ENCODE measurements around the gene ELP4. TPM values are rescaled to one million over a fixed set of nuclear protein-coding genes. Genes with fewer than 3 reads are reported as not detected.
A peak's percentile ranks its signal among the peaks of the same experiment; 100 is the strongest.

Gene ELP4
- polyA plus RNA-seq, 3 donors = 6.0 to 17.8 (median 16.4) TPM

- Histone ChIP-seq H3K27me3 (ENCODE audit: control insufficient read depth in 2 of 2, insufficient read depth in 2 of 2, low read length in 2 of 2) (no peaks in the 10 kb centered on the region), H4K20me1 (ENCODE audit: insufficient read depth, low read length) (no peaks in the 10 kb centered on the region), H3K4me3 (replicated peaks in 1 of 3; ENCODE audit: low read depth in 2 of 3, low read length in 3 of 3) (no peak overlapping the region), H3K9ac (ENCODE audit: insufficient read depth, low read length, poor library complexity, severe bottlenecking) (no peak overlapping the region), H3K4me1 (ENCODE audit: control insufficient read depth in 1 of 2, insufficient read depth in 2 of 2, low read length in 2 of 2) (no peaks in the 10 kb centered on the region), H3K4me2 (replicated peaks; ENCODE audit: extremely low read depth, low read length, poor library complexity, severe bottlenecking) (no peak overlapping the region), H3K9me3 (replicated peaks in 1 of 2; ENCODE audit: control insufficient read depth in 1 of 2, insufficient read depth in 1 of 2, low read length in 2 of 2) (no peaks in the 10 kb centered on the region), H3K79me2 (ENCODE audit: insufficient read depth, low read length) (no peaks in the 10 kb centered on the region), H2AFZ (ENCODE audit: insufficient read depth, low read depth, low read length, poor library complexity, severe bottlenecking) (no peak overlapping the region), H3K27ac (ENCODE audit: low read depth in 1 of 2, low read length in 2 of 2) (no peak overlapping the region), H3K36me3 (replicated peaks in 1 of 2; ENCODE audit: control insufficient read depth in 1 of 2, insufficient read depth in 2 of 2, low read length in 2 of 2) (no peaks in the 10 kb centered on the region)
- no peak overlapping the region for H3K4me3 Mint-ChIP-seq
- no peaks in the 10 kb centered on the region for H3K4me1 Mint-ChIP-seq
- TF ChIP-seq CTCF (IDR thresholded peaks at IDR 0.05) = no peak
- H3K27me3 Mint-ChIP-seq (ENCODE audit: low read depth in 3 of 3) = no peaks in the 10 kb centered on the region
- no peak for DNase-seq
- no peaks in the 10 kb centered on the region for H3K9me3 Mint-ChIP-seq
- intact Hi-C loops (cut with micrococcal nuclease) = no loop called here
- H3K27ac Mint-ChIP-seq = no peak overlapping the region
- H3K36me3 Mint-ChIP-seq = peaks cover 4 to 5% of the 10 kb centered on the region in 2 donors
Observed at GRCh38 chr11:31640611-31641010, 131.0 kb downstream of the ELP4 start.

- Histone ChIP-seq H3K4me2 (replicated peaks; ENCODE audit: extremely low read depth, low read length, poor library complexity, severe bottlenecking) (no peak overlapping the region), H3K27ac (ENCODE audit: low read depth in 1 of 2, low read length in 2 of 2) (no peak overlapping the region), H3K79me2 (ENCODE audit: insufficient read depth, low read length) (no peaks in the 10 kb centered on the region), H3K4me3 (replicated peaks in 1 of 3; ENCODE audit: low read depth in 2 of 3, low read length in 3 of 3) (no peak overlapping the region), H4K20me1 (ENCODE audit: insufficient read depth, low read length) (no peaks in the 10 kb centered on the region), H3K27me3 (ENCODE audit: control insufficient read depth in 2 of 2, insufficient read depth in 2 of 2, low read length in 2 of 2) (no peaks in the 10 kb centered on the region), H3K36me3 (replicated peaks in 1 of 2; ENCODE audit: control insufficient read depth in 1 of 2, insufficient read depth in 2 of 2, low read length in 2 of 2) (no peaks in the 10 kb centered on the region), H3K4me1 (ENCODE audit: control insufficient read depth in 1 of 2, insufficient read depth in 2 of 2, low read length in 2 of 2) (no peaks in the 10 kb centered on the region), H2AFZ (ENCODE audit: insufficient read depth, low read depth, low read length, poor library complexity, severe bottlenecking) (no peak overlapping the region), H3K9me3 (replicated peaks in 1 of 2; ENCODE audit: control insufficient read depth in 1 of 2, insufficient read depth in 1 of 2, low read length in 2 of 2) (no peaks in the 10 kb centered on the region), H3K9ac (ENCODE audit: insufficient read depth, low read length, poor library complexity, severe bottlenecking) (no peak overlapping the region)
- Mint-ChIP-seq H3K36me3 (peaks cover 0 to 4% of the 10 kb centered on the region in 2 donors), H3K4me1 (no peaks in the 10 kb centered on the region), H3K4me3 (no peak overlapping the region), H3K27me3 (ENCODE audit: low read depth in 3 of 3) (no peaks in the 10 kb centered on the region), H3K9me3 (no peaks in the 10 kb centered on the region), H3K27ac (no peak overlapping the region)
- intact Hi-C loops (cut with micrococcal nuclease) = no loop called here
- WGBS (ENCODE audit: insufficient coverage) = no CpG with 5 or more reads among the region's 3 CpGs
- TF ChIP-seq CTCF (IDR thresholded peaks at IDR 0.05) = peak; percentile 45
- no peak for DNase-seq
Observed at GRCh38 chr11:31641477-31642062, 132.0 kb downstream of the ELP4 start.

All from CD14-positive monocyte (primary cell).